Camera-type eye (tissue), 1 donor: ENCODE data around the gene ENDOV. TPM values are rescaled to one million over a fixed set of nuclear protein-coding genes. Genes with fewer than 3 reads are reported as not detected.

Experiments
- total RNA-seq: library from RNA; depleted of rRNA; stranded (reverse); fragments of >200 nt; gene quantifications from one replicate; pipeline ENCODE4 v1.2.3, GENCODE V29; 2014

ENDOV gene
- 23.5 TPM for total RNA-seq

DNA sequence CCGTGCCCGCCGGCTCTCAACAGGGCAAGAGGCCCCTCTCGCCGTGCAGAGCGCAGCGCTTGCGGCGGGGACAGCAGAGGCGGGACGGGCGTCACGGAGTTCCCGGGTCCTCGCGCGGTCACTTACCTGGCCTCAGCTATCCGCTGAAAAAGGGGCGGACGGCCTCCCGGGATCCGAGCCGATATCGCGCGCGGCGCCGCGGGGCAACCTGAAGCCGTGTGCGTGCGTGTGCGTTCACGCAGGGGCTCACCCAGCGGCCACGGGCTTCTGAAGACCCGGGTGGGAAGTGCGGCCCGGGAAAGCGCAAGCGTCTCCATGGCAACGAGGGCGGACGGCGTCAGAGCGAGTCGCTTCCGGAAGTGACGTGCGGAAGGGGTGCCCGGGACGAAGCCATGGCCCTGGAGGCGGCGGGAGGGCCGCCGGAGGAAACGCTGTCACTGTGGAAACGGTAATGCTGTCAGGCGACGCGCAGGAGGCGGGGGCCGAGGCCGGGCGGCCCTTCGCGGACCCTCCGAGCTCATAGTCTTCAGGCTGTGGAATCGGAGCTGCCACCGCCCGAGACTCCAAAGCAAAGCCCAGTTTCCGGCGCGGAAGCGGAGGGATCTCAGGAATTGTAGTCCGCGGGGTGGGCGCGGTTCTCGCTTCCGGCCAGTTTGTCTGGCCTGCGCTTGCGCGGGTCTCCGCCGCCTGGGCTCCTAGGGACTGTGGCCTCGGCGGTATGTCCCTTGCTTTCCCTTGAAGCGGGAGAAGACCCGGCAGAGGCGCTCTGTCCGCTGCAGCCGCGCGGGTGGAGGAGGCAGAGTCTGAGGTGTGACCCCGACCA is at the start of gene ENDOV:
Gene ENDOV, plus strand, starts transcription at position 365 of the 823 bp plus-strand sequence. Its CDS starts 28 bp downstream, at position 393.

DNA sequence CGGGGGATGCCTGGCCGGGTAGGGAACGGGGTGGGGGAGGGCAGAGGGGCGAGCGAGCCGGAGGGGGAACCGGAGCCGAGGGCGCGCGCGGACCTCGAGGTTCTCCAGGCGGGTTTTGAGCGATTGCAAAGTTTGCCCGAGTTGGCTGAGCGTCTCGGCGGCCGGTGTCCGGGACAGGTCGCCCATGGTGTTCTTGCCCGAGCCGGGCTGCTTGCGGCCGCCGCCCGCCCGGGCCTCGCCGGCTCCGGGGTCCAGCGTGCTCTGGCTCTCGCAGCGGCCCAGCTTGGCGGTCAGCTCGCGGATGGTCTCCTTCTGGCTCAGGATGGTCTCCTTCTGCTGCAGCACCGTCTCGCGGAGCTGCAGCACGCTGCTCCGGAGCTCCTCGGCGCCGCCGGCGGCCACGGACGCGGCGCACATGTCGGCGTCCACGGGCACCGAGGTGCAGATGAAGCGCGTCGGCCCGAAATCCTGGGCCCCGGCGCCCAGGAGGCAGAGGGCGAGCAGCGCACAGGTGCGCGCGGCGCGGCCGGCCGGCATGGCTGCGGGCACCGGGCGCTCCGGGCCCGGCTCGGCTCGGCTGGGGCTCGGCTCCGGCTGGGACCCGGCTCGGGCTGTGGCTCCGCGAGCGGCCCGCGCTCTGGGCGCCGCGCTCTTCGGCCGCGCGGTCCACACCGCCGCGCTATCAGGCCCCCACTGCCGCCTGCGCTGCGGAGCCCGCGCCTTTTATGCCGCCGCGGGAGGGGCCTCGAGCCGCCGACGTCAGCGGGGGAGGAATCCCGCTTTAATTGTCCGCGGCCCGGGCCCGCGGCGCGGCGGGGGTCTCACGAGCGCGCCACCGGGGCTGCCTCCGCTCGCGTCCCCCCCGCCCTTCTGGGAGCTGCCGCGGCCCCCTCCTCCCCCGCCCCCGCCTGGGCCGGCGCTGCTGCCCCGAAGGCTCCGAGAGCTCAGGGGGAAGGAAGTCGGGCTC is 61.2 kb downstream of the ENDOV start, which contains the start of gene NPTX1:
Gene NPTX1, minus strand, starts transcription at position 698 of the 967 bp plus-strand sequence. Its CDS starts 161 bp downstream, at position 537.

Other genes starting within 250 kb of the ENDOV start
- 4.8 TPM for gene CARD14, start 245.1 kb upstream of the ENDOV start, total RNA-seq
- 20.3 TPM for gene SGSH, start 194.8 kb upstream of the ENDOV start, total RNA-seq
- gene SLC26A11, start 194.7 kb upstream of the ENDOV start, total RNA-seq, result 26.8 TPM
- gene RNF213, start 154.3 kb upstream of the ENDOV start, total RNA-seq, result 72.9 TPM
- 12.9 TPM for gene NPTX1, start 61.4 kb downstream of the ENDOV start, total RNA-seq
- gene RPTOR, start 129.7 kb downstream of the ENDOV start, total RNA-seq, result 43.5 TPM